ENCODE results near the gene EPHB1.
"Not testable (repeated sequence)": the region's sequence is repeated elsewhere in the genome, so short reads cannot be mapped to it uniquely, and the experiment has no call there.

Gene EPHB1

DNA sequence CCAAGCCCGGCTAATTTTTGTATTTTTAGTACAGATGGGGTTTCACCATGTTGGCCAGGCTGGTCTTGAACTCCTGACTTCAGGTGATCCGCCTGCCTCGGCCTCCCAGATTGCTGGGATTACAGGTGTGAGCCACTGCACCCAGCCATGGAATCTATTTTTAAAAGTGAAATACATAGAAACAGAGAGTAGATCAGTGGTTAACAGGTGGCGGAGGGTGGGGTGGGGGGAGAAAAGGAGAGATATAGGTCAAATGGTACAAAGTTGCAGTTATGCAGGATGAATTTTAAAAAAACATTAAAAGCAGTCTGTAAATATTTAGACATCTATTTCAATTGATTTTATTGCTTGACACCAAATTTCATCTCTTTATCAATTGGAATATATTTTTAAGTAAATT, 6.8 kb upstream of the EPHB1 start:
- DNase-seq, result not testable (repeated sequence)

GRCh38 chr3:134790065-134790464, 5.0 kb upstream of the EPHB1 start:
- DNase-seq, result no peak

- no peak for DNase-seq
Measured at GRCh38 chr3:134791992-134792391, 3.1 kb upstream of the EPHB1 start.

GRCh38 chr3:134792700-134793099, 2.4 kb upstream of the EPHB1 start:
- DNase-seq, result no peak

DNA sequence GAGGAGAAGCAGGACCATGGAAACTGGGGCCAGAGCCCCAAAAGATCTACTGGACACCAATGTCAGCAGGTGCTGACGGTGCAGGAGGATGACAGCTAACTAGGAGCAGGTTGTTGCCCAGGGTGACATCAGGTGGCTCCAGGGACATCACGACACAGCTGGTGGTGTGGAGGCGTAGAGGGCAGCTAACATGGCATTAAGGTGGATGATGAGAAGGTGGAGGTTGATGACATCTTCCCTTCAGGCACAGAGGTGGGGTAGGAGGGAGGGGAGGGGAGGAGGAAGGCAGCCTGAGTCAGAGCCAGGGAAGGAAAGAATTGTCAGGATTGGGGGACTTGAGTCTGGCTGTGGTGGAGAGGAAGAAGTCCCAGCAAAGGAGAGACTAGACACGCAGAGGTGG, 1.5 kb upstream of the EPHB1 start:
- DNase-seq, result no peak

DNA sequence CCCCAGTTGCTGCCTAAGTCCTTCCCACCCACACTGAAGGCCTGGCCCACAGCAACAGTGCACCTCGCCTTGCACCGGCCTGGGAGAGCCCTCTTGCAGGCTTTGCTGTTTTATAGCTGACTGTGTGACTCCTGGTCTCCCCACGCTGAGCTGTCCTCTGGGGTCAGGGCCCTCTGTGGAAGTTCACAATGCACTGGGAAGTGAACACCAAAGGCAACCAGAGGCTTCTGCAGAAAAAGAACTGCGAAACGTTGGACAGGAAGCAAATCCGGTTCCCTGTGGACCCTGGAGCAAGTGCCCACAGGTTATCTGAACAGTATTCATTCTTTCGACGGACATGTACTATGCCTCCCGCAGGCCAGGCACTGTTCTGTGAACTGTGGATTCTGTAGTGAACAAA, 737 bp upstream of the EPHB1 start:
- DNase-seq, result no peak

DNA sequence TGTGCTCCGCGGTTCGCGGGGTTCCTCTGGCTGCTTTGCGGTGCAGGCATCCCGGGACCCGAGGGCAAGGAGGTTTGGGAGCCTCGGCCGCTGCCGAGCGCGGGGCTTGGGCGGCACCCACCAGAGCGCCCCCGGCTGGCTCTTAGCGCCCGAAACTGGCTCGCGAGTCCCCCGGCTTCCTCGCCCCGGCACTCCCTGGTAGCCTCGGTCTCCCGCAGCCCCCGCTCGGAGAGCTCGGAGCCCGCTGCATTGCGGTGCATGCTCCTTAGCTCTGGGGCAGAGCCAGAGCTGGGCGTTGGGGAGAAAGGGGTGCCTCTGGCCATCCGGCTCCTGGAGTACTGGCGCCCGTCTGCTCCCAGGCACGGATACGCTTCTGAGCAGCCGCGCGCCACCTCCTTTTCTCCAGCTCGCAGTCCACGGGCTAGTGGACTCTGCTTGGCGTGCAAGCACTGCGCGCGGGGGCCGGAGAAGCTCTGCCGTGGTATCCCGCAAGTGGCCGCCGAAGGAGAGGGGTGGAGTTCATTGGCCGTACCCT, 753 bp downstream of the EPHB1 start:
- DNase-seq, result no peak

- DNase-seq, result no peak
Measured at GRCh38 chr3:134796281-134797056, 1.4 kb downstream of the EPHB1 start.

DNA sequence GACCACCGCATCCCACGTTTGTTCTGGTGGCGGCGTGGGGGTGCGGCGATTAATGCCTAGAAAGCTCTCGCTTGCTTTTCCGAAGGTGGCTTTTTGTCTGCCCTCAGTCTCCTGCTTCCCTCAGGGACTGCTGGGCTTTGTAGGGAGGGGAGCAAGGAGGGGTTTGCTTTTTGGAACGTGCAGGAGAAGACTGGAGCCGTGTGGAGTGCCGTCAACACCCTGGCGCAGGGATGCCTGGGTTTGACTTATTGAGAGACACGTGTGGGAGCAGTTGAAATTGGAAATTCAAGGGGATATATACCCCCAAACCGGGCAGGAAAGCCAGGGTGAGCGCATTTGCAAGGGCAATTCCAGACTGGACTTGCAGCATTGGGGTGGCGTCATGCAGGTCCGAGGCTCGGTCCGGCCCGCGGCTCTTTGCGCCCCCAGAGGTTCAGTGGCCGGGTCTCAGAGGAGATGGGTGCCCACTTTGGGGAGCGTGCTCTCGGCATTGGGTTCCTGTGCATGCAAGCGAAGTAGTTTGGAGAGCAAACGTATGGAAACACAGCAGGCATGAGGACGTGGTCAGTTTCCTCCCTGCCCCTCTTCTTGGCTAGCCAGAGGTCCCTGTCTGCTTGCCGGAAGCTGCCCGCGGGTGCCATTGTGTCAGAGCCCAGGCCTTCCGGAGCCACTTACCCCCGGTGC, 2.1 kb downstream of the EPHB1 start:
- DNase-seq, result no peak

GRCh38 chr3:134797741-134798451, 2.8 kb downstream of the EPHB1 start:
- no peak for DNase-seq

- no peak for DNase-seq
Measured at GRCh38 chr3:134798681-134799311, 3.7 kb downstream of the EPHB1 start.

- DNase-seq, result no peak
Measured at GRCh38 chr3:134799393-134799792, 4.3 kb downstream of the EPHB1 start.

DNA sequence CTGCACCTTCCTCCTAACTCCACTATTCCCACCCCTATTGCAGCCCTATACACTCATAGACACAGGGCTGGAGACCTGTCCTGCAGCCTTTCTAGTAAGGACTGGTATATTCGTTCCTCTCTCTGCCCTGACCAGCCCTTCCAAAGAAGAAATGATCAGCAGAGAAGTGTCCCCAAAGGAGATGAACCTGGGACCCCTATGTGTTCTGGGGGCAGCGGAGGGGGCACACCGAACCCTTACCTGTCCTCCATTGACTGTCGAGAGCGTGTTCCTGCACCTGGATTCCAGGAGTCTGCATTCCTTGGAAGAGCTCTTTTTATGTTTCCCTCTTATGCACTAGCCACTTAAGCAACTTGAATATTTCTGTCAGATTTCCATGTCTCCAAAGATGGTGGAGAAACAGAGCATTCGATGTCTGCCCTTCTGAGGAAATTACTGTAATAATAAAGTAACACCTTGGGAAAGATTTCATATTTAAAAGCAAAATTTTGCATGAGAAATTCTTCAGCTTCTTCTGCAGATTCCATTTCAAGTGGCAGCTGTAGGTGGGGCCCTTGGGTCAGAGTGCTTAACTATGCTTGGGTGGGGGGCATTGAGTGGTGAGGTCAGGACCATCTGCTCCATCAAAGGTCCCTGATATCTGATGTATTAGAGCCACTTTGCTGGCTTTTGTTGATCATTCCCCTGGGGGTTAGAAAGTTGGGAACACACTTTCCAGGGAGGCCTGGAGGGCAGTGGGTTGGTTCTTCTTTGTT, 6.3 kb downstream of the EPHB1 start:
- DNase-seq, result no peak

DNA sequence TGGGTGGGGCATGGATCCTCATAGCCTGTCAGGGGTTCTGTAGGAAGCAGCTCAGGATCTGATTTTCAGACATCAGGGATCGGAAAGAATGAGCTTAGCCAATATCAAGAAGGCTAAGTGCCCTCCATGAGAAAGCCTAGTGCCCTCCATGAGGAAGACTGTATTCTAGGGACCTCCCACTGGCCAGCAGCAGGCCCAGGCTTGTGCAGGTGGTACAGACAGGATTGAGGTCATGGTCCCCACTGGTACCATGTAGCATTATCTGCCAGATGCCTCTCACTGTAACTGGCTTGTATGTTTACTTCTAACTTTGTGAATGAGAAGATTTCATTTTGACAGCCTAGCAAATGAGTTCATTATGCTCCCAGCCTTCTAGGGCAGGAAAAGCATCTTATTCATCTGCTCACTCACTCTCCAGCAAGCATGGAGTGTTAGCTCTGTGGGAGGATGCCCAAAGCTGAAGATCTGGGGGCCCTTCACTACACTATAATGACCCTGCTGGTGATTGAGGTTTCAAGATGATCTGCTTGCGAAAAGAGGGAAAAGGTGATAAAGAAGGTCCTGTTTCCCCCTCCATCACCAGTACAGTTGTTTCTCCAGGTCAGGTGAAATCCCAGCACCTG, 7.5 kb downstream of the EPHB1 start:
- DNase-seq, result no peak

- DNase-seq, result no peak
Measured at GRCh38 chr3:134803051-134803505, 8.0 kb downstream of the EPHB1 start.

DNA sequence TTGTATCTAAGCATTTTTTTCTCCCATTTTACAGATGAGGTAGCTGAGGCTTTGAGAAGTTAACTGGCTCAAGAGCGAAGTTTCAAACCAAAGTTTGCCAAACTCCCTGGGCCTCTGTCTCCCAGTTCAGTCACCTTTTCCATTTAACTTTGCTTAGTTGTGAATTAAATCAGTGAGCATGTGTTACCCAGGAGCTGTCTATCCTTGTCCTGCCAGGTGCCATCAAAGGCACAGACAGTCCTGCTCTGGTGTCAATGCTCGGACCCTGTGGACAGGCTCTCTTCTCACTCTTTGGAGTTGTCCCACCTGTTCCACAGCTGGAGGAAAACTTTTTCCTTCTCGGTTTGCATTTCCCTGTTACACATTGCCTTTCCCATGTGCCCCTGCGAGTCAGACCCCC, 8.6 kb downstream of the EPHB1 start:
- no peak for DNase-seq

DNA sequence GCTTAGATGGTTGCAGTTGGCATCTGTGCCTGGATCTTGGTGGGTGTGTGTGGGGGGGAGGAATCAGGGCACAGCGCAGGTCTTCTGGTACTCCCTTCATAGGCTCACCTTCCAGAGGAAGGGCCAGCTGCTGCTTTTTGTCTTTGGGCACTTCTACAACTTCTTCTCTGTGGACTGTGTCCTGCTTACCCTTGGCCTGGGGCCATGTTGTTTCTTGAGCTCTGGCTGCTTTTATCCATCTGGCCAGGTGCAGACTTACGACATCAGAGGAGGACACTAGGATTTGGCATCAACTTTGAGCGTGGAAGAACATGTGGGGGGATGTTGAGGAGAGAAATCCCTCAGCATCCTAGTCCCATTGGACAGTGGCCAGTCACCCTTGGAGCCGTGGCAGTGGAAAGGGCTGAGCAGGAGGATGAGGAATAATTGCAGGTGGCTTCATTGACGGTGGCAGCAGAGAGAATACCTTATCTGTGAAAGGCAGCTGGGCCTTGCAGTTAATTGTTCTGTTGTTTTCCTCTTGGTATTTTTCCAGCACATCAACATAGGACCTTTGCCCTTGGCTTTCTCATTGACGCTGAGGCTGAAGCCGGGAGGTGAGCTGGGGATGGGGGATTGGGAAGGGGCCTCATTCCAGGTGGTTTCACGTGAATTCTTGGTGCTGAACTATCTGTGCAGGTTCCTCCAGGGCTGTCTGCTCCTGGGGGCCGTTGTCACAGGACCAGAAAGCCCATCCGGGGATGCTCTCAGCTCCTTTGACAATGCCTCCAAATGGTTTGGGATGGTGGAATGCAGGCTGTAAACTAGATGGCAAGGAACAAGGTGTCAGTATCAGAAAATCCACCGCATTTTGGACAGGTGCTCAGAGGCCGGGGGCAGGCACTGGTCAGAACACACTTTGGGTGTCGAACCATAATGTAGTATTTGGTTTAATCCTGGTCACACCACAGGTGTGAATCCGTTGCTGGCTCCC, 9.7 kb downstream of the EPHB1 start:
- no peak for DNase-seq

DNA sequence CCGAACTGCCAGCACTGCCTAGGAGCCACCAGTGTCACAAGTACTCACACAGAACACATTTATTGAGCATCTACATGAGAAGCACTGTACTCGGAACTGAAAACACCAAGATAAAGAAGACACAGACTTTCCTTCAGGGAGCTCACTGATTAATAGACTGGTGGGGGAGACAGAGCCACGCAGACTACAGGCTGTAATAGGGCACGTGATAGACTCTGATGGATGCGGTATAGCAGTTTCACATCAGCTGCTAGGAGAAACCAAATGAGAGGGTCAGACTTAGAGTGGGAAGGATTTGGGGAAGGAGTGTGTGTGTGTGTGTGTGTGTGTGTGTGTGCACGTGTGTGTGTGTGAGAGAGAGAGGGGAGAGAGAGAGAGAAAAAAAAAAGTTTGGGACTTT, 12.1 kb downstream of the EPHB1 start:
- no peak for DNase-seq

GRCh38 chr3:134808835-134809234, 13.8 kb downstream of the EPHB1 start:
- no peak for DNase-seq

- DNase-seq, result no peak
Measured at GRCh38 chr3:134809427-134810051, 14.5 kb downstream of the EPHB1 start.

Data from activated gamma-delta T cell treated with Interleukin-2 at 50 U/mL for 16 hours (primary cell).